Central memory CD8-positive, alpha-beta T cell (primary cell): ENCODE results near the gene MIER2.
A peak's percentile ranks its signal among the peaks of the same experiment; 100 is the strongest.

ENCODE experiments used
- ATAC-seq: fragments of 150-1000 bp; cut with Tn5 transposase; replicated peaks from 2 replicates; pipeline ENCODE4 v1.10.0; 2022; ENCODE audit warnings: mild to moderate bottlenecking, moderate FRiP score, moderate number of reproducible peaks; ENCODE audit not compliant: poor library complexity, severe bottlenecking; ENCODE audit errors: extremely low read depth
- DNase-seq, 2 donors: peaks; one replicate each; pipeline ENCODE4 v3.0.0; 2021; ENCODE audit warnings: low spot score in 2 of 2
- H3K27ac Mint-ChIP-seq: one replicate; pipeline ENCODE4 v1.8.0; 2022; ENCODE audit warnings: low read depth, mild to moderate bottlenecking, moderate library complexity, mixed read lengths
- H3K27me3 Mint-ChIP-seq: one replicate; pipeline ENCODE4 v1.8.0; 2022; ENCODE audit warnings: mixed read lengths
- H3K36me3 Mint-ChIP-seq: one replicate; pipeline ENCODE4 v1.8.0; 2022; ENCODE audit warnings: mild to moderate bottlenecking, moderate library complexity, mixed read lengths; ENCODE audit not compliant: insufficient read depth
- H3K4me1 Mint-ChIP-seq: one replicate; pipeline ENCODE4 v1.8.0; 2022; ENCODE audit warnings: mixed read lengths
- H3K4me3 Mint-ChIP-seq: one replicate; pipeline ENCODE4 v1.8.0; 2022; ENCODE audit warnings: mild to moderate bottlenecking, moderate library complexity, mixed read lengths
- H3K9me3 Mint-ChIP-seq: one replicate; pipeline ENCODE4 v1.8.0; 2022; ENCODE audit warnings: mixed read lengths

MIER2 gene

DNA sequence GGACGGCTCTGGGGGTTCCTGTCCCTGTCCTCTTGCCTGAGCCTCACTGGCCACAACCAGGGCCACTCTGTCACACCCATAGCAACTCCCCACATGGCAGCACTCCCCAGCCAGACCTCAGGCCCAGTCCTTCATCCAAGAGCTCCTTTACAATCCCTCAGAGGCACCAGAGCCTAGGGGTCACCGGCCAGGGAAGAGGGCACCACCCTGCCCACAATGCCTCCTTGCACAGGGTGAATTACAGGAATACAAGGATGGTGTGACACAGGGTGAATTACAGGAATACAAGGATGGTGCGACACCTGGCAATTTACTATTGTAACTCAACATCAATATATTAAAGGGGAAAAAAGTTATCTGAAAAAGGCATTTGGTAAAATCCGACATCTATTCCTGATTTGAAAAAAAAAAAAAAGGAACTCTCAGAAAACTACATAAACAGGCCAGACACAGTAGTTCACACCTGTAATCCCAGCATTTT is 16.5 kb downstream of the MIER2 start:
- Mint-ChIP-seq H3K36me3 (peaks cover 29% of the 10 kb centered on the region), H3K4me1 (no peaks in the 10 kb centered on the region), H3K27ac (peak overlapping the region; percentile 46), H3K27me3 (no peaks in the 10 kb centered on the region), H3K9me3 (peaks cover 5% of the 10 kb centered on the region), H3K4me3 (no peak overlapping the region)
- ATAC-seq (no peak), DNase-seq (no peak)

DNA sequence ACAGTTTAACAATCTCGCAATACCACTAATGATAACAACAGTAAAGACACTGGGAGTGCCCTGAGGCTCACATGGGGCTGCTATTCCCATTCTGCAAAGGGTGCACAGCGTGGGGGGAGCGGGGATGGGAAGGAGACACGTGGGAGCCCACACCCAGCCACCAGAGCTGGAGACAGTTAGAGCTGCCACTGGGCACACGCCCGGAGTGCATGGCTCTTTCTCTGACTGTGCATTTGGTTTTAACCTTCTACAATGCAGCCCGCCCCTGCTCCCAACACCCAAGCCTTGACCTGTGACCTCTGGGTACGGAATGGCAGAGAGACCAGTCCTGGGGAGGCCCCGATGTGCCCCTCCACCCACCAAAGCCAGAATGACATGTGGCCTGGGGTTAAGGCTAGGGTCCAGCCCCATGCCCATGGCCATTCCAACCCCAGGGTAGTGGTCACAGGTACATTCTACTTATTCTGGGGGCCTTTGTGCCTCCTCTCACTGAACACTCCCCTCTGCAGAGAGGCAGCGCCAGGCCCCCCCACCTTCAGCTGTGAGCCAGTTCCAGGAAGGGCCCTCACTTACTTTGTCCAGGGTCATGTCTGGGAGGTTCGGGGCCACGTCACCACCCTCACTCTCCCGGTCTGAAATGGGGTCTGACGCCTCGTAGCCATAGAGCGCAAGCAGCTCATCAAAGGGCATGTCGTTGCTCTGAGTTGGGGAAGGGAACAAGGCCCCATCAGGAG is 17.1 kb downstream of the MIER2 start:
- no peak for ATAC-seq
- Mint-ChIP-seq H3K27ac (peak overlapping the region; percentile 46), H3K4me1 (no peaks in the 10 kb centered on the region), H3K27me3 (no peaks in the 10 kb centered on the region), H3K4me3 (no peak overlapping the region), H3K36me3 (peaks cover 29% of the 10 kb centered on the region), H3K9me3 (peaks cover 5% of the 10 kb centered on the region)
- DNase-seq = no peak

DNA sequence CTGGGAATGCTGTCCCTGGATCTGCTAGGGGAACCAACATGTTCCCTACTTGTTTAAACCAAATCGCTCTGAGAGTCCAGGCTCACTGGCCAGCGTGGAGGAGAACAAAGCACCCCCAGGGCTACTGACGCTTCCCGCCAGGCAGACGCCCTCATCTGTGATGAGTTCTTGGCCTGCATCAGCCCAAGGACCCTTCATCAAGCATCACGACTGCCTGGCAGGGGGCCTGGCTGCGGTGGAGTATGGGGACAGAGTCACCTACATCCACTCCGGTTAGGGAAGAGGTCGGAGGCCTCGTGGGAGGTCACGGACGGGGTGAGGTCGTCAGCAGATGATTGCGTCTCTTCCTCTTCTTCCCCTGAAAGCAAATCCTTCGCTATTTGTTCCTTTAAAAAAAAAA is 17.7 kb downstream of the MIER2 start:
- Mint-ChIP-seq H3K4me3 (no peak overlapping the region), H3K27ac (no peak overlapping the region), H3K4me1 (no peaks in the 10 kb centered on the region), H3K27me3 (no peaks in the 10 kb centered on the region), H3K36me3 (peaks cover 27% of the 10 kb centered on the region), H3K9me3 (peaks cover 5% of the 10 kb centered on the region)
- no peak for ATAC-seq
- no peak for DNase-seq

DNA sequence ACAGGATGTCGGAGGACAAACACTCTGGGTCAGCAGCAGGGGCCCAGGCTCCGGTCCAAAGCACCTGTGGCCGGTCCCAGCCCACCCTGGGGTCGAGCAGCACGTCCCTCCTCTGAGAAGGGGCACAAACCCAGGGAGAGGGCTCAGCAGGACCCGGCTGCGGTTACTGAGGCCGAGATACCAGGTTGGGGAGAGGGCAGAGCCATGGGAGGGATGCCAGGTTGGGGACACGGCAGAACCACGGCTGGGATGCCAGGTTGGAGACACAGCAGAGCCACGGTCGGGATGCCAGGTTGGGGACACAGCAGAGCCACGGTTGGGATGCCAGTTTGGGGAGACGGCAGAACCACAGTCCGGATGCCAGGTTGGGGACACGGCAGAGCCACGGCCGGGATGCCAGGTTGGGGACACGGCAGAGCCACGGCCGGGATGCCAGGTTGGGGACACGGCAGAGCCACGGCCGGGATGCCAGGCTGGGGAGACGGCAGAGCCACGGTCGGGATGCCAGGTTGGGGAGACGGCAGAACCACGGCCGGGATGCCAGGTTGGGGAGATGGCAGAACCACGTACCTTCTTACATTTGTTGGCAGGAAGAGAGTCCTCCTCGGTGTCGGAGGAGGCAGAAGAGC is 18.5 kb downstream of the MIER2 start:
- Mint-ChIP-seq H3K9me3 (peaks cover 5% of the 10 kb centered on the region), H3K36me3 (peaks cover 28% of the 10 kb centered on the region), H3K27ac (no peak overlapping the region), H3K4me1 (no peaks in the 10 kb centered on the region), H3K27me3 (no peaks in the 10 kb centered on the region), H3K4me3 (no peak overlapping the region)
- no peak for ATAC-seq
- no peak for DNase-seq

DNA sequence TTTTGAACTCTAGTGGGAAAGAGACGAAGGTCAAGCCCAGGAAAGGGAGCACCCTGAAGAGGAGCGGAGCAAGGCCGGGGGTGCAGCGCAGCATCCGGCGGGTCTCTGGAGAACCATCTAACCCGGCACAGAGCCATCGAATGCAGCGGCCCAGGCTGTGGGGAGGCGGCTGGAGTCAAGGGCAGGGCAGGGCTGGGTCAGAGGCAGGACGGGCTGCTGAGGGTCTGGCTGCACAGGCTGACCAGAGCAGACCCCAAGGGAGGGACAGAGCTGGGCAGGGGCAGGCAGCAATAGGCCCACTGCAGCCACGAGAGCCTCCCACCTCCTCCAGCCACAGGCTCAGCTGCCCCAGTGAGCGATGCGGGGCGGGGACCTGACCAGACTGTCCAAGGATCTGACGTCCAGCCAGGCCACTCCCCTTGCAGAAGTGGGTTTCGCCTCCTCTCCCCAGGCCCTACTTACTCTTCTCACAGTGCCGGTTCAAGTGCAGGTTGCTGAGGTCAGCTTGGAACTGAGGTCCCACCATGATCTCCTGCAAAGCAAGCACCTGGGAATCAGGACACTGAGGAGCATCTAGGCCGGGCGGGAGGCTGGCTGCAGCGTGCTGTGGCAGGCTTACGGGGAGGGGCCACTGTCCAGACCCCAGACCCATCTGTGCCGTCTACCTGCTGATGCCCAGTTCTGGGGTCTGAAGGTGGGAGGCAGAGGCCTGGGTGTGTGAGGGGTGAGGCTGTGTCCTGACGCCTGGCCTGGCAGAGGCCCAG is 19.2 kb downstream of the MIER2 start:
- Mint-ChIP-seq H3K9me3 (peaks cover 5% of the 10 kb centered on the region), H3K36me3 (peaks cover 25% of the 10 kb centered on the region), H3K4me1 (no peaks in the 10 kb centered on the region), H3K27me3 (no peaks in the 10 kb centered on the region), H3K27ac (no peak overlapping the region), H3K4me3 (no peak overlapping the region)
- ATAC-seq (no peak), DNase-seq (no peak)

DNA sequence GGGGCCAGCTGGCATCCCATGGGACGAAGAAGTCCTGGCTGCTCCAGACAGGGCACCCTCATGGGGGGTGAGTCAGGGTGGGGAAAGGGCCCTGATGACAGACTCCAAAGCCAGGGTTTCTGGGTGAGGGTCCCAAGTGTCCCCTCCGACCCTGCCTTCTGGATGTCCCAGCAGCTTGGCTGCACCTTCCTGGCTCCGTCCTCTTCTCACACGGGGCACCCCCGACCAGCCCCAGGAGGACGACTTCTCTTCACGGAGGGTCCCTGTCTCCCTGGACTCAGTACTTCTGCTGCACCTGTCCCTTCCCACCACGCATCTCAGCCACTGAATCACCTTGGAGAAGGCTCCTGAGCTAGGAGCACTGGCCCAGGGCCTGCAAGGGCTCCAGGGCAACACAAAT is 19.9 kb downstream of the MIER2 start:
- Mint-ChIP-seq H3K27me3 (no peaks in the 10 kb centered on the region), H3K36me3 (peaks cover 26% of the 10 kb centered on the region), H3K27ac (no peak overlapping the region), H3K4me1 (no peaks in the 10 kb centered on the region), H3K9me3 (peaks cover 5% of the 10 kb centered on the region), H3K4me3 (no peak overlapping the region)
- ATAC-seq = no peak
- no peak for DNase-seq

DNA sequence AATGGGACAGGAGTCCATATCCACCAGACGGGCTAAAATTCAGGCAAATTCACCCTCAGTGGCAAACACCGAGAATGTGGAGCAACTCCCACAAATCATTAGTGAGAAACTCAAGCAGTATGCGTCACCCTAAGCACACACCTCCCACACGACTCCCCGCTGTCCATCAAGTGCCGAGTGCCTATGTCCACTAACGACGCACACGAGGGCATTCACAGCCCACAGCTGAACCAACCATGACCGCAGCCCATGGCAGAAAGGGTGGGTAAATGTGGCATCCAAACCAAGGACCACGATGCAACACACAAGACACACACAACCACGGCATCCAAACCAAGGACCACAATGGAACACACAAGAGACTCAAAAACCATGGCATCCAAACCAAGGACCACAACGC is 22.0 kb downstream of the MIER2 start:
- DNase-seq (no peak), ATAC-seq (no peak)
- H3K4me3 Mint-ChIP-seq = no peak overlapping the region
- H3K27me3 Mint-ChIP-seq = no peaks in the 10 kb centered on the region
- H3K9me3 Mint-ChIP-seq = no peaks in the 10 kb centered on the region
- H3K36me3 Mint-ChIP-seq = peaks cover 16% of the 10 kb centered on the region
- no peak overlapping the region for H3K27ac Mint-ChIP-seq
- H3K4me1 Mint-ChIP-seq = no peaks in the 10 kb centered on the region

DNA sequence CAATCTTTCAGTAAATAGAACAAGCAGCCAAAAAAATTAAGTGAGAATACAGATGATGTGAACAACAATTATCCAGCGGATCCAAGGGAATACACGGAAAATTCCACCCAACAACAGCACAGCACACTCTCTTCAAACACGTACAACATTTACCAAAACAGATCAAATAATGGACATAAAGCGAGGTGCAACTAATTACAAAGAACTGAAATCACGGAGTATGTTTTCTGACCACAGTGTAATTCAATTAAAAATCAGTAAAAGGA is 26.2 kb downstream of the MIER2 start:
- H3K4me1 Mint-ChIP-seq = peaks cover 7% of the 10 kb centered on the region
- ATAC-seq (no peak), DNase-seq (no peak)
- no peaks in the 10 kb centered on the region for H3K9me3 Mint-ChIP-seq
- peaks cover 12% of the 10 kb centered on the region for H3K36me3 Mint-ChIP-seq
- no peak overlapping the region for H3K4me3 Mint-ChIP-seq
- no peak overlapping the region for H3K27ac Mint-ChIP-seq
- no peaks in the 10 kb centered on the region for H3K27me3 Mint-ChIP-seq

DNA sequence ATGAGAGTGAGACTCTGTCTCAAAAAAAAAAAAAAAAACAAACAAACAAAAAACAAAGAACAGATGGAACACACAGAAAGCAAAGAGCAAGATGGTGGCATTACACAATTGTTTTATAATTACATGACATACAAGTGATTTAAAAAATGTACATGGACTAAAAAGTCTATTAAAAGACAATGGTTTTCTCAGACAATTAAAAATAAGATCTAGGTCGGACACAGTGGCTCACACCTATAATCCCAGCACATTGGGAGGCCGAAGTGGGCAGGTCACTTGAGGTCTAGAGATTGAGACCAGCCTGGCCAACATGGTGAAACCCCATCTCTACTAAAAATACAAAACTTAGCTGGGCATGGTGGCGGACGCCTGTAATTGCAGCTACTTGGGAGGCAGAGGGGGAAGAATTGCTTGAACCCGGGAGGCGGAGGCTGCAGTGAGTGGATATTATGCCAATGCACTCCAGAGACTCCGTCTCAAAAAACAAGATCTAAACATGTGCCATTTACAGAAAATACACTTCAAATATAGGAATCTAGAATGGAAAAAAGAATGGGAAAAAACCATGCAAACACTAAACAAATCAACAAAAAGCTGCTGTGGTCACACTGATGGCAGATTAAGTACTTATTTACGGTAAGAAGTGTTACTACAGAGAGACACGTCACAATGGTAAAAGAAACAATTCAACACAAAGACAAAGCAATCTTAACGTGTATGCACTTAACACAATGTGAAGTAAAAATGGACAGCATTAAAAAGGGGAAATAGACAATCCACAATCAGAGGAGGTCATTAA is 26.7 kb downstream of the MIER2 start:
- Mint-ChIP-seq H3K36me3 (peaks cover 14% of the 10 kb centered on the region), H3K27me3 (no peaks in the 10 kb centered on the region), H3K9me3 (no peaks in the 10 kb centered on the region), H3K4me3 (no peak overlapping the region), H3K4me1 (peaks cover 7% of the 10 kb centered on the region), H3K27ac (no peak overlapping the region)
- no peak for DNase-seq
- no peak for ATAC-seq

DNA sequence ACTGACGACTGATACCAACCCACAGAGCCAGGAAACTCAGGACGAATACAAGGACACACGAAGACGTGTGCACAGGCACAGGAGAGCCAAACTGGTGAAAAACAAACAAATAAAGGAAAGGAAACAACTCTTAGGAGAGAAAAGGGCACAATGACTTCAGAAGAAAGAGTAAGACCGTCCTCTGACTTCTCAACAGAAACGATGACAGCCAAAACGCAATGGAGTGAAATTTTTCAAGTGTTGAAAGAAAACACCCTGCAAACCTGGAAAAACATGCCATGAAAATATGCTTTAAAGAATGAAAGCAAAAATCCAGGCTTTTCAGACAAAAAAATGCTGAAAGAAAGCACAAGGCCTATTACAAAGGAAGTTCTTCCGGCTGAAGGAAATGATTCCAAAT is 28.8 kb downstream of the MIER2 start:
- Mint-ChIP-seq H3K27me3 (no peaks in the 10 kb centered on the region), H3K9me3 (no peaks in the 10 kb centered on the region), H3K4me1 (peaks cover 7% of the 10 kb centered on the region), H3K27ac (peak overlapping the region; percentile 11), H3K36me3 (peaks cover 14% of the 10 kb centered on the region), H3K4me3 (no peak overlapping the region)
- no peak for DNase-seq
- ATAC-seq = no peak

DNA sequence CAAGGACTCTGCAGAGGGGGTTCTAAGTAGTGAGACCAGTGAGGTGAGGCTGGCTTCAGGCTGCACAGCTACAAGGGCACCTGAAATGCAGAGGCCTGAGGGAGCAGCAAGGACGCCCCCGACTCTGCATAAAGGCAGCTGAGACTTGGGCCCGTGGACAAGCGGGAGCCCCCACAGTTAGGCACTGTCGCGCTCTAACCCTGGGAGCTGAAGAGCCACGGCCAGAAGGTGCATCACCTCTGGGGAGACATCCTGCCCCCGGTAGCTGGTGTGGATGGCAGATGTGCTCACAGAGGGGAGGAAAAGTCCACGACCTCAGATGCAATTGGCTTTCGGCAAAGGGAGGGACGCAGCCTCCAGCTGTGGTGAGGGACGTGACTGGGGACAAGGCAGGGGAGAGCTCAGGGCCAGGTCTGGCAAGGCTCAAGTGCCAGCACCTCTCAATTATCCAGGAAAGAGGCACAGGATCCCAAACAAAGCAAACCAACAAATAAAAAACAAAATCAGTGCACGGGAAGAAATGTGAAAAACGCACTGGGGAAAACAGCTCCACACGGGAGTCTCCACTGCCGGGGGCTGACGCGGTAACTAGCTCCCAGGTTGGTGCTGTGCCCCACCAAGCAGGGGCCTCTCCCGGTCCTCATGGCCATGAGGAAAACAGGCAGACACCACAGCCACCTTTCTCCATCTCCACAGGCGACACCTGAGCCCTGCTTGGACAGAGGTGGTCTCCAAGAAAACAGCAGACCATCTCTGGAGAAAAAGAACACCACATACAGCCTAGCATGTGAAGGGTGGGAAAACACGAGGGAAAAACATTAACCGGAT is 30.4 kb downstream of the MIER2 start:
- peaks cover 13% of the 10 kb centered on the region for H3K36me3 Mint-ChIP-seq
- H3K4me1 Mint-ChIP-seq = peaks cover 7% of the 10 kb centered on the region
- ATAC-seq (no peak), DNase-seq (no peak)
- no peaks in the 10 kb centered on the region for H3K27me3 Mint-ChIP-seq
- H3K4me3 Mint-ChIP-seq = no peak overlapping the region
- H3K27ac Mint-ChIP-seq = peak overlapping the region; percentile 84
- H3K9me3 Mint-ChIP-seq = no peaks in the 10 kb centered on the region
